ENCODE data around the gene RGS6.
"Not testable (repeated sequence)": the region's sequence is repeated elsewhere in the genome, so short reads cannot be mapped to it uniquely, and the experiment has no call there.

DNA sequence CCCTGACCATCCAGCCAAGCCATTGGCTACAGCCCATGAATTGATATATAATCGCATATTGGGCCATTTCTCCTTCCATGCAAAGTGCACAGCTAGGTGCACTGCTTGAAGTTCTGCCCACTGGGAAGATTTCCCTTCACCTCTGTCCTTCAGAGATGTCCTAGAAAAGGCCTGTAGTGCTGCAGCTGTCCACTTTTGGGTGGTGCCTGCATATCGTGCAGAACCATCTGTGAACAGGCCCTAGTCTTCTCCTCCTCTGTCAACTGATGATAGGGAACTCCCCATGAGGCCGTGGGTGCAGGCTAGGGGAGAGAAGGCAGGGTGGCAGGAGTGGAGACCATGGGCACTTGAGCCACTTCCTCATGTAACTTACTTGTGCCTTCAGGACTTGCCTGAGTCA lies 6.0 kb downstream of the RGS6 start:
- TF ChIP-seq POLR2A (IDR thresholded peaks at IDR 0.05; ENCODE audit: low read length); GATA1 (IDR thresholded peaks at IDR 0.05; ENCODE audit: low read depth, low read length): not testable (repeated sequence)
